RWPE1 (cell line): ENCODE data around the gene RNF145.

Experiments
- CTCF ChIA-PET: fragments of 350-600 bp; sonication (Branson Sonifier 250); formaldehyde crosslinking; extraction: SDS; loops from one replicate; lab custom pipeline; 2021; lab: Yijun Ruan, JAX
- POLR2A ChIA-PET: fragments of 400-600 bp; formaldehyde crosslinking; extraction: SDS; loops from one replicate; lab custom pipeline; 2020; ENCODE audit warnings: antibody characterized with exemption; ENCODE audit not compliant: low non-redundant PET; lab: Yijun Ruan, JAX
- DNase-seq: peaks from one replicate; pipeline ENCODE4 v3.0.0; 2012; ENCODE audit warnings: low spot score
- H3K27ac ChIP-seq: fragments of 450-650 bp; 2 replicates; pipeline ENCODE4 v1.5.1; 2017
- TF ChIP-seq, protein P1 (sequence below): fragments of 450-650 bp; conservative IDR thresholded peaks from 2 replicates; pipeline ENCODE4 v1.5.1; 2017; ENCODE audit warnings: low read depth, mild to moderate bottlenecking

RNF145 gene

DNA sequence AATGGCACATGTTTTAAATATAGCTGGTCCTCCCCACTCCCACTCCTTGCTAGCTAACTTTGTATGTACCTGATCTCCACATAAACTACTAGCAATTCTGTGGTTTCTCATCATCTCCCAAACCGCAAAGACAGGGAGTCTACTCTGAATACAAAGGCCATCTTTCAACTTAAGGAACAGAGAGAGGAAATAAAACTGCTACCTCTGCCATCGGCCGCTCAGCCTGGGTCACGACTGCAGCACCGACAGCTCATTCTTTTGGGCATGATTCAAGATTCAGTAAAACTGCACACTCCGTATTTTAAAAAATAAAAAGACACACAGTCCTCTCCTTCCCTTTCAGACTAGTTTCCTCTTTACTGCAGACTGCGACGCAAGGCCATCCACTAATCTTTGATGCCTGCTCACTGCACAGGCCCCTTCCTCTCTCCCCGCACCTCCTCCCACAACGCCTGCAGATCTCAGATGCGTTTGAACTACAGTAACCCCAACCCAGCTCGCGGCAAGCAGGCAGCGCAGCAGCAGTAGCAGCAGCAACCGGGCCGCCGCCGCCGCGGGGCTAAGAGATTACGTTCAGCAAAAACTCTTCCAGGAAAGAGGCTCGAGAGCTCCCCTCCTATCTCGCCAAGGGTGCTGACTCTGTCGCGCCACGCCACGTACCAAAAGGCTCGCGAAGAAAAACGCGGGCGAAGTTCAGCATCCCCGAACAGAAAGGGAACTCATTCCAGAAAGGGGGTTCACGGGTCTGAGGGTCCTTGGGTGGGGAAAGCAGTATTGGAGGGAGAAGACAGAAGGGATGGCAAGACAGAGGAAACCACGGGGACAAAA, 1.5 kb downstream of the RNF145 start:
- ChIA-PET CTCF (interaction anchor here (0.6 to 1.5 kb wide), 4 partner anchors 51 to 779 kb away, joined by 3 to 4 read pairs (median 4); no protein-coding TSS in a partner anchor), POLR2A (interaction anchor here (1.0 to 1.4 kb wide), 2 partner anchors 13 to 17 kb away, joined by 4 to 6 read pairs; no protein-coding TSS in a partner anchor)
- DNase-seq = peak; percentile 80
- TF ChIP-seq, protein P1, sequence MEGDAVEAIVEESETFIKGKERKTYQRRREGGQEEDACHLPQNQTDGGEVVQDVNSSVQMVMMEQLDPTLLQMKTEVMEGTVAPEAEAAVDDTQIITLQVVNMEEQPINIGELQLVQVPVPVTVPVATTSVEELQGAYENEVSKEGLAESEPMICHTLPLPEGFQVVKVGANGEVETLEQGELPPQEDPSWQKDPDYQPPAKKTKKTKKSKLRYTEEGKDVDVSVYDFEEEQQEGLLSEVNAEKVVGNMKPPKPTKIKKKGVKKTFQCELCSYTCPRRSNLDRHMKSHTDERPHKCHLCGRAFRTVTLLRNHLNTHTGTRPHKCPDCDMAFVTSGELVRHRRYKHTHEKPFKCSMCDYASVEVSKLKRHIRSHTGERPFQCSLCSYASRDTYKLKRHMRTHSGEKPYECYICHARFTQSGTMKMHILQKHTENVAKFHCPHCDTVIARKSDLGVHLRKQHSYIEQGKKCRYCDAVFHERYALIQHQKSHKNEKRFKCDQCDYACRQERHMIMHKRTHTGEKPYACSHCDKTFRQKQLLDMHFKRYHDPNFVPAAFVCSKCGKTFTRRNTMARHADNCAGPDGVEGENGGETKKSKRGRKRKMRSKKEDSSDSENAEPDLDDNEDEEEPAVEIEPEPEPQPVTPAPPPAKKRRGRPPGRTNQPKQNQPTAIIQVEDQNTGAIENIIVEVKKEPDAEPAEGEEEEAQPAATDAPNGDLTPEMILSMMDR = no peak
- H3K27ac ChIP-seq = peak overlapping the region; percentile 95

GRCh38 chr5:159207222-159207685, 2.1 kb downstream of the RNF145 start:
- CTCF ChIA-PET = interaction anchor here (0.6 to 1.5 kb wide), 4 partner anchors 50 to 1158 kb away, joined by 3 to 4 read pairs (median 4); no protein-coding TSS in a partner anchor
- DNase-seq = no peak
- POLR2A ChIA-PET = interaction anchor here (1.4 kb wide), 1 partner anchor 13 kb away, joined by 4 read pairs; no protein-coding TSS in a partner anchor
- TF ChIP-seq, protein P1 = no peak
- H3K27ac ChIP-seq = peak overlapping the region; percentile 95

DNA sequence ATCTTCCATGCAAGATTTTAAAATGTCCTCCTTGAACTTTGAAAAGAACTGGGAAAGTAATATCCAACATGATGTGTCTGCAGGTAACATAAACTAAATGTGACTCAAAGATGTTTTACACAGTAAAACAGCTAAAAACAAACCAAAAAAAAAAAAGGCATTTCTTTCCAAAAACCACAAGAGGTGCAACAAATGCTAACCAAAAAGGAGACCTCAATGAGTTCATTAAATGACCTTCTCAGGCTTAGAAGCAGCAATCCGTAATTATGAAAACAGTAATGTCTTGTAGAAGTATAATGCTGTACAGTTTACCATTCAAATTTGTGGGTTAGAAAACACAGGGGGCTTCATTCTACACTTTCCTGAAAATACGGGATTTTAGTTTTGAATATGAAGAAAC, 2.5 kb downstream of the RNF145 start:
- CTCF ChIA-PET = interaction anchor here (0.6 to 1.5 kb wide), 3 partner anchors 50 to 1159 kb away, joined by 3 to 4 read pairs (median 4); no protein-coding TSS in a partner anchor
- no peak for DNase-seq

DNA sequence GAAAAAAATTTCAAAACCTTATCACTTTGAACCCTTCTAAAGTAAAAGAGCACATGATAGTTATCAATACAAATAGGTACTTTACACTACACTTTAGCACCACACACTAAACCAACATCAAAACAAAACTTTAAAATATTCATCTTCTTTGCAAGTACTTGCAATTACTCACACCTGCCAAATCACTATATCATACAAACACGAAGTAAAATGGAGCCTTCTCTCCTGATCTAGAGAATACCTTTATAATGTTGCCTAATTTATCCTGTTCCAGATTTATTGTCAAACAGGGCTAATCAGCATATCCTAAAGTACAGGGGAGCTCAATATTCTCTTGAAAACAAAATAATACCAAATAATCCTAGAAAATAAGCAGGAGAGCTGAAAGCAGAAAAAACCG, 3.0 kb downstream of the RNF145 start:
- POLR2A ChIA-PET = no interaction called here
- TF ChIP-seq, protein P1 = no peak
- CTCF ChIA-PET = interaction anchor here (0.6 to 0.9 kb wide), 5 partner anchors 8 to 1159 kb away, joined by 3 to 5 read pairs (median 3); no protein-coding TSS in a partner anchor
- no peak overlapping the region for H3K27ac ChIP-seq
- DNase-seq = no peak

More for the DNA sequence above, 2.5 kb downstream of the RNF145 start:
- no peak overlapping the region for H3K27ac ChIP-seq
- POLR2A ChIA-PET = no interaction called here
- TF ChIP-seq, protein P1 = no peak

GRCh38 chr5:159203351-159203750, 6.0 kb downstream of the RNF145 start:
- no peak overlapping the region for H3K27ac ChIP-seq
- ChIA-PET CTCF (interaction anchor here (0.5 kb wide), 1 partner anchor 44 kb away, joined by 3 read pairs; no protein-coding TSS in a partner anchor), POLR2A (no interaction called here)
- no peak for DNase-seq
- TF ChIP-seq, protein P1 = no peak

GRCh38 chr5:159202151-159202550, 7.2 kb downstream of the RNF145 start:
- CTCF ChIA-PET = no interaction called here
- no peak for DNase-seq
- TF ChIP-seq, protein P1 = no peak
- no peak overlapping the region for H3K27ac ChIP-seq
- POLR2A ChIA-PET = no interaction called here
